ENCODE results near the gene DNAH14.
A peak's percentile ranks its signal among the peaks of the same experiment; 100 is the strongest.

Gene DNAH14

GRCh38 chr1:225435957-225436392 is 506.5 kb downstream of the DNAH14 start:
- DNase-seq: no peak

- no peak for DNase-seq
Observed at GRCh38 chr1:225437710-225438437, 508.4 kb downstream of the DNAH14 start.

GRCh38 chr1:225440380-225441221 is 511.1 kb downstream of the DNAH14 start:
- DNase-seq: no peak

GRCh38 chr1:225441314-225442122 is 512.0 kb downstream of the DNAH14 start:
- DNase-seq: no peak

GRCh38 chr1:225442123-225442505 is 512.6 kb downstream of the DNAH14 start:
- DNase-seq: no peak

- DNase-seq: peak in 3 of 6 experiments; percentile 32 to 59 (median 45)
Observed at GRCh38 chr1:225445639-225446594, 516.4 kb downstream of the DNAH14 start.

- no peak for DNase-seq
Observed at GRCh38 chr1:225446595-225446960, 517.1 kb downstream of the DNAH14 start.

GRCh38 chr1:225446981-225447615 is 517.6 kb downstream of the DNAH14 start:
- no peak for DNase-seq

GRCh38 chr1:225447650-225448089 is 518.2 kb downstream of the DNAH14 start:
- DNase-seq: no peak

GRCh38 chr1:225448146-225448805 is 518.8 kb downstream of the DNAH14 start:
- DNase-seq: no peak

Data from stimulated activated naive CD4-positive, alpha-beta T cell (primary cell).